Upper lobe of left lung (tissue), 6 donors: Measurements from ENCODE around the gene IQSEC1. TPM values are rescaled to one million over a fixed set of nuclear protein-coding genes. Genes with fewer than 3 reads are reported as not detected.

Source experiments
- ATAC-seq, 2 donors: fragments of 200-7000 bp; cut with Tn5 transposase; one replicate each; pipeline ENCODE4 v1.9.1; 2022; ENCODE audit warnings: mild to moderate bottlenecking in 2 of 2, moderate library complexity in 2 of 2; ENCODE audit not compliant: low FRiP score in 2 of 2
- DNase-seq, 2 donors: peaks; one replicate each; pipeline ENCODE4 v3.0.0-alpha.2; 2019 to 2020
- H3K27ac ChIP-seq, 4 donors: fragments of 200-600 bp; sonication (generic); one replicate each; pipeline ENCODE4 v1.5.1; 2016 to 2019
- H3K27me3 ChIP-seq, 4 donors: fragments of 200-600 bp; sonication (generic); one replicate each; pipeline ENCODE4 v1.5.1; 2017 to 2019
- H3K36me3 ChIP-seq, 4 donors: fragments of 200-600 bp; sonication (generic); one replicate each; pipeline ENCODE4 v1.5.1; 2016 to 2019
- H3K4me1 ChIP-seq, 4 donors: fragments of 200-600 bp; sonication (generic); one replicate each; pipeline ENCODE4 v1.5.1; 2018 to 2019
- H3K4me3 ChIP-seq, 4 donors: fragments of 200-600 bp; sonication (generic); one replicate each; pipeline ENCODE4 v1.5.1; 2017 to 2019; ENCODE audit warnings: mild to moderate bottlenecking in 2 of 4, moderate library complexity in 1 of 4
- H3K9me3 ChIP-seq, 4 donors: fragments of 200-600 bp; sonication (generic); one replicate each; pipeline ENCODE4 v1.5.1; 2018 to 2019
- CTCF ChIP-seq, 6 experiments: fragments of 450-650 bp in 4 of 6; fragments of 200-600 bp in 2 of 6; sonication (generic) in 2 of 6; IDR thresholded peaks; one replicate each; pipeline ENCODE4 v1.5.1; 2016 to 2019; ENCODE audit warnings: antibody characterized with exemption in 6 of 6
- EP300 ChIP-seq, 4 donors: sonication (generic); formaldehyde crosslinking; IDR thresholded peaks; one replicate each; pipeline ENCODE4 v1.5.1; 2017; ENCODE audit warnings: antibody characterized with exemption in 4 of 4, control low read depth in 2 of 4
- POLR2A ChIP-seq, 4 donors: fragments of 450-650 bp; IDR thresholded peaks; one replicate each; pipeline ENCODE4 v1.5.1; 2016 to 2017; ENCODE audit warnings: antibody characterized with exemption in 4 of 4, mild to moderate bottlenecking in 2 of 4
- POLR2AphosphoS5 ChIP-seq, 2 donors: sonication (generic); formaldehyde crosslinking; IDR thresholded peaks; one replicate each; pipeline ENCODE4 v1.5.1; 2017; ENCODE audit warnings: antibody characterized with exemption in 2 of 2
- WGBS, 2 donors: methylation state at CpG; one replicate each; pipeline ENCODE4 v1.1.5; 2017 to 2018; 5-methylcytosine and 5-hydroxymethylcytosine counted together
- total RNA-seq, 6 donors: library from RNA; depleted of rRNA in 4 of 6; stranded (reverse); fragments of >200 nt in 4 of 6; gene quantifications; one replicate each; pipeline versions ENCODE4 v1.1.0 to v1.2.1, GENCODE V29; 2016 to 2021
- donor health status: DM: no; HTN: no; CAD: no; lungs with moderate emphysema.
- donor health status: DM: no; HTN: yes; CAD: no; lungs with severe emphysema.

IQSEC1 gene
- total RNA-seq, 6 donors from 2014 or later: 51.1 to 105 (median 81.0) TPM

GRCh38 chr3:13069495-13069894, 3.7 kb downstream of the IQSEC1 start:
- H3K9me3 ChIP-seq: no peaks in the 10 kb centered on the region
- no peak overlapping the region for H3K27ac ChIP-seq
- ATAC-seq (no peak), DNase-seq (no peak)
- peaks cover 0 to 20% (median 11%) of the 10 kb centered on the region in 4 donors for H3K27me3 ChIP-seq
- 78 to 80% methylated on average over 3 to 4 of the region's 4 CpGs for WGBS, 2 donors
- no peaks in the 10 kb centered on the region for H3K36me3 ChIP-seq
- H3K4me1 ChIP-seq: peaks cover 5 to 17% (median 8%) of the 10 kb centered on the region in 4 donors
- H3K4me3 ChIP-seq: no peak overlapping the region
- no peak for TF ChIP-seq CTCF (IDR thresholded peaks at IDR 0.05)
- no peak for TF ChIP-seq EP300 (IDR thresholded peaks at IDR 0.05)
- no peak for TF ChIP-seq POLR2A (IDR thresholded peaks at IDR 0.05)
- TF ChIP-seq POLR2AphosphoS5 (IDR thresholded peaks at IDR 0.05): no peak

GRCh38 chr3:13068269-13069010, 4.8 kb downstream of the IQSEC1 start:
- Histone ChIP-seq H3K27me3 (peaks cover 0 to 10% (median 6%) of the 10 kb centered on the region in 4 donors), H3K9me3 (no peaks in the 10 kb centered on the region), H3K36me3 (no peaks in the 10 kb centered on the region), H3K27ac (no peak overlapping the region), H3K4me1 (peaks cover 5 to 14% (median 6%) of the 10 kb centered on the region in 4 donors), H3K4me3 (no peak overlapping the region)
- DNase-seq: no peak
- 64 to 65% methylated on average over 3 to 4 of the region's 4 CpGs for WGBS, 2 donors
- no peak for ATAC-seq
- no peak for TF ChIP-seq EP300 (IDR thresholded peaks at IDR 0.05)
- TF ChIP-seq POLR2A (IDR thresholded peaks at IDR 0.05): no peak
- TF ChIP-seq CTCF (IDR thresholded peaks at IDR 0.05): no peak
- no peak for TF ChIP-seq POLR2AphosphoS5 (IDR thresholded peaks at IDR 0.05)

- no peaks in the 10 kb centered on the region for H3K36me3 ChIP-seq
- WGBS, 2 donors: 95% methylated on average over 4 of the region's 4 CpGs; no CpG with 5 or more reads in 1 of the 2 donors
- no peaks in the 10 kb centered on the region for H3K9me3 ChIP-seq
- H3K27ac ChIP-seq: no peak overlapping the region
- no peak for DNase-seq
- H3K27me3 ChIP-seq: peaks cover 0 to 3% (median 2%) of the 10 kb centered on the region in 4 donors
- TF ChIP-seq POLR2AphosphoS5 (IDR thresholded peaks at IDR 0.05) (no peak), POLR2A (IDR thresholded peaks at IDR 0.05) (no peak), CTCF (IDR thresholded peaks at IDR 0.05) (no peak), EP300 (IDR thresholded peaks at IDR 0.05) (no peak)
- no peak for ATAC-seq
- peaks cover 0 to 8% (median 3%) of the 10 kb centered on the region in 4 donors for H3K4me1 ChIP-seq
- H3K4me3 ChIP-seq: no peak overlapping the region
These were observed 5.5 kb downstream of the IQSEC1 start for GRCh38 chr3:13067778-13068177.

- H3K27ac ChIP-seq: no peak overlapping the region
- WGBS, 2 donors: 85 to 92% methylated on average over 4 of the region's 4 CpGs
- no peak for TF ChIP-seq CTCF (IDR thresholded peaks at IDR 0.05)
- TF ChIP-seq POLR2AphosphoS5 (IDR thresholded peaks at IDR 0.05): no peak
- no peak for TF ChIP-seq POLR2A (IDR thresholded peaks at IDR 0.05)
- TF ChIP-seq EP300 (IDR thresholded peaks at IDR 0.05): no peak
- no peak overlapping the region for H3K4me3 ChIP-seq
- no peaks in the 10 kb centered on the region for H3K9me3 ChIP-seq
- no peaks in the 10 kb centered on the region for H3K36me3 ChIP-seq
- ATAC-seq (peak in 1 of 2 donors; percentile 22), DNase-seq (no peak)
- peaks cover 0 to 5% (median 2%) of the 10 kb centered on the region in 4 donors for H3K4me1 ChIP-seq
- H3K27me3 ChIP-seq: no peaks in the 10 kb centered on the region
These were observed 6.4 kb downstream of the IQSEC1 start for GRCh38 chr3:13066834-13067233.

GRCh38 chr3:13066236-13066635, 7.0 kb downstream of the IQSEC1 start:
- Histone ChIP-seq H3K4me1 (peaks cover 0 to 5% (median 2%) of the 10 kb centered on the region in 4 donors), H3K27ac (no peak overlapping the region), H3K9me3 (no peaks in the 10 kb centered on the region), H3K27me3 (no peaks in the 10 kb centered on the region), H3K36me3 (no peaks in the 10 kb centered on the region), H3K4me3 (no peak overlapping the region)
- 72 to 74% methylated on average over 11 of the region's 11 CpGs for WGBS, 2 donors
- no peak for TF ChIP-seq CTCF (IDR thresholded peaks at IDR 0.05)
- TF ChIP-seq EP300 (IDR thresholded peaks at IDR 0.05): no peak
- TF ChIP-seq POLR2A (IDR thresholded peaks at IDR 0.05): no peak
- TF ChIP-seq POLR2AphosphoS5 (IDR thresholded peaks at IDR 0.05): no peak
- DNase-seq: no peak
- ATAC-seq: no peak
